ENCODE measurements around the gene HSD17B1.

HSD17B1 gene

GRCh38 chr17:42603318-42603717, 50.6 kb downstream of the HSD17B1 start:
- Histone ChIP-seq H3K4me2 (ENCODE audit: low read length, poor library complexity, severe bottlenecking) (no peak overlapping the region), H3K18ac (ENCODE audit: low read depth in 1 of 2, low read length in 2 of 2) (no peak overlapping the region), H2BK5ac (ENCODE audit: low read depth, low read length, poor library complexity, severe bottlenecking) (no peak overlapping the region), H3K36me3 (ENCODE audit: control insufficient read depth in 1 of 2, insufficient read depth in 2 of 2, low read depth in 1 of 2, low read length in 2 of 2) (no peaks in the 10 kb centered on the region), H3K79me1 (replicated peaks; ENCODE audit: low read length, poor library complexity, severe bottlenecking) (peaks cover 10% of the 10 kb centered on the region), H4K8ac (ENCODE audit: low read length) (no peak overlapping the region), H3K27ac (ENCODE audit: low read length, poor library complexity, severe bottlenecking) (no peak overlapping the region), H3K4me3 (ENCODE audit: insufficient read depth in 1 of 2, low read depth in 1 of 2, low read length in 2 of 2) (no peak overlapping the region), H3K9ac (ENCODE audit: low read length) (no peak overlapping the region), H3K9me3 (ENCODE audit: control insufficient read depth, low read length) (no peaks in the 10 kb centered on the region), H3K14ac (ENCODE audit: low read length in 2 of 2) (no peak overlapping the region), H2AK5ac (ENCODE audit: low read length, severe bottlenecking) (no peak overlapping the region), H2BK120ac (ENCODE audit: low read depth, low read length) (no peak overlapping the region), H2BK15ac (ENCODE audit: low read depth, poor library complexity, severe bottlenecking) (no peak overlapping the region), H3K4ac (ENCODE audit: low read depth in 1 of 2, low read length in 2 of 2) (no peak overlapping the region), H2BK12ac (ENCODE audit: low read length in 2 of 2) (no peak overlapping the region), H3K4me1 (ENCODE audit: control insufficient read depth, insufficient read depth, low read depth, low read length) (peaks cover 8% of the 10 kb centered on the region), H4K91ac (ENCODE audit: low read length) (no peak overlapping the region), H3K23ac (ENCODE audit: low read length in 2 of 2) (no peak overlapping the region), H2AFZ (ENCODE audit: low read depth, low read length) (no peak overlapping the region), H3K27me3 (ENCODE audit: control insufficient read depth in 1 of 2, insufficient read depth in 1 of 2, low read length in 2 of 2) (no peaks in the 10 kb centered on the region)
- no peak for DNase-seq
- over 99% methylated on average over 7 of the region's 7 CpGs for WGBS

Measured in mesenchymal stem cell (in vitro differentiated cells and primary cell).